Vagina (tissue), 2 donors: ENCODE measurements around the gene ONECUT3.

Experiments
- POLR2A ChIP-seq, 2 donors: fragments of 450-650 bp; IDR thresholded peaks; one replicate each; pipeline ENCODE4 v1.6.1; 2017; ENCODE audit warnings: antibody characterized with exemption in 2 of 2, mild to moderate bottlenecking in 2 of 2, moderate library complexity in 2 of 2
- TF ChIP-seq, protein P1 (sequence below), 3 experiments: fragments of 450-650 bp in 2 of 3; fragments of 200-600 bp in 1 of 3; sonication (generic) in 1 of 3; IDR thresholded peaks; one replicate each; pipeline ENCODE4 v1.5.1; 2017 to 2019; ENCODE audit warnings: antibody characterized with exemption in 3 of 3, mild to moderate bottlenecking in 2 of 3, moderate library complexity in 2 of 3

DNA sequence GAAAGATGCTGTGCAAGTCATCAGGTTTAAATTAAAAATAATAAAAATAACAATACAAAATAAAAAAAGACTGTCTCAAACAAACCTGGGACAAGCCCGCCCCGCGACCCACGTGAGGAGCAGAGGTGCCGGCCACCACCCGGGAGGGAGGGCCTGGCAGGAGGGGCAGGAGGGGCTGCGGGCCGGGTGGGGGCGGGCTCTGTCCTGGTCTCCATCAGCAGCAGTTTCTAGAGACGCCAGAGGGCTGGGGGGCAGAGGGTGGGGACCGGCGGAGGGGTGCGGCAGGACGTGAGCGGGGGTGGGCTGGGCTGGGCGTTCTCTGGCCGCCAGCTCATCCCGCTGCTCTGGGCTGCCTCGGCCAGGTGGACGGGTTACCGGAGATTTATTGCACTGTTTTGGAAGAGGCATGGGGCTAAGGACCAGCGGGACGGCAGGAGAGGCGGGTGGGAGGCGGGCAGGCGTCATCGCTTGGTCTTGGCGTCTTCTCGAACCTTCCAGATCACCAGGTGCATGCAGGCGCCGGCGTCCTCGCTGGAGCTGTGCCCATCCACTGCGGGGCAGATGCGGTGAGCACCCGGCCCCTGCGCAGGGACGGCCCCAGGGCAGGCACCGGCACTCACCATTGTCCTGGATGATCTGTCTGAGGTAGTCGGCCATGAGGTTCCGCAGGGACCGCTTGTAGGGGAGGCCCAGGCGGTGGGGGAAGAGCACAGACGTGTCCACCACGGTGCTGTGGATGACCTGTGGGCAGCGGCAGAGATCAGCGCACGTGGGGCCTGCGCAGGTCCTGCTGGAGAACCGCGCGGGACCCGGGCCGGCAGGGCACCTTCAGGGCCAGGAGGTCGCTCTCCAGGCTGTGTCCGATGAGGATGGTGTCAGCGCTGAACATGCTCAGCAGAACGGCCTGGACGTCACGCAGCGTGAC lies 62.6 kb downstream of the ONECUT3 start:
- TF ChIP-seq, protein P1, sequence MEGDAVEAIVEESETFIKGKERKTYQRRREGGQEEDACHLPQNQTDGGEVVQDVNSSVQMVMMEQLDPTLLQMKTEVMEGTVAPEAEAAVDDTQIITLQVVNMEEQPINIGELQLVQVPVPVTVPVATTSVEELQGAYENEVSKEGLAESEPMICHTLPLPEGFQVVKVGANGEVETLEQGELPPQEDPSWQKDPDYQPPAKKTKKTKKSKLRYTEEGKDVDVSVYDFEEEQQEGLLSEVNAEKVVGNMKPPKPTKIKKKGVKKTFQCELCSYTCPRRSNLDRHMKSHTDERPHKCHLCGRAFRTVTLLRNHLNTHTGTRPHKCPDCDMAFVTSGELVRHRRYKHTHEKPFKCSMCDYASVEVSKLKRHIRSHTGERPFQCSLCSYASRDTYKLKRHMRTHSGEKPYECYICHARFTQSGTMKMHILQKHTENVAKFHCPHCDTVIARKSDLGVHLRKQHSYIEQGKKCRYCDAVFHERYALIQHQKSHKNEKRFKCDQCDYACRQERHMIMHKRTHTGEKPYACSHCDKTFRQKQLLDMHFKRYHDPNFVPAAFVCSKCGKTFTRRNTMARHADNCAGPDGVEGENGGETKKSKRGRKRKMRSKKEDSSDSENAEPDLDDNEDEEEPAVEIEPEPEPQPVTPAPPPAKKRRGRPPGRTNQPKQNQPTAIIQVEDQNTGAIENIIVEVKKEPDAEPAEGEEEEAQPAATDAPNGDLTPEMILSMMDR (IDR thresholded peaks at IDR 0.05) = no peak
- no peak for TF ChIP-seq POLR2A (IDR thresholded peaks at IDR 0.05)
